Fibroblast of pulmonary artery (primary cell): Measurements from ENCODE around the gene C19orf38.

ENCODE experiments used
- DNase-seq: peaks from one replicate; pipeline ENCODE4 v3.0.0-alpha.2; 2010; ENCODE audit warnings: low read depth
- H3K4me3 ChIP-seq: replicated peaks from 2 replicates; pipeline ENCODE4 v1.5.1; 2011; ENCODE audit warnings: low read depth, mild to moderate bottlenecking, control low read depth, low read length, moderate library complexity
- CTCF ChIP-seq: IDR thresholded peaks from 2 replicates; pipeline ENCODE4 v1.5.1; 2011; ENCODE audit warnings: mild to moderate bottlenecking, control low read depth, low read length, inconsistent platforms; ENCODE audit errors: missing control alignments

C19orf38 gene

GRCh38 chr19:10808937-10809649 is 39.1 kb upstream of the C19orf38 start:
- no peak for TF ChIP-seq CTCF
- H3K4me3 ChIP-seq: no peak overlapping the region
- peak; percentile 47 for DNase-seq

DNA sequence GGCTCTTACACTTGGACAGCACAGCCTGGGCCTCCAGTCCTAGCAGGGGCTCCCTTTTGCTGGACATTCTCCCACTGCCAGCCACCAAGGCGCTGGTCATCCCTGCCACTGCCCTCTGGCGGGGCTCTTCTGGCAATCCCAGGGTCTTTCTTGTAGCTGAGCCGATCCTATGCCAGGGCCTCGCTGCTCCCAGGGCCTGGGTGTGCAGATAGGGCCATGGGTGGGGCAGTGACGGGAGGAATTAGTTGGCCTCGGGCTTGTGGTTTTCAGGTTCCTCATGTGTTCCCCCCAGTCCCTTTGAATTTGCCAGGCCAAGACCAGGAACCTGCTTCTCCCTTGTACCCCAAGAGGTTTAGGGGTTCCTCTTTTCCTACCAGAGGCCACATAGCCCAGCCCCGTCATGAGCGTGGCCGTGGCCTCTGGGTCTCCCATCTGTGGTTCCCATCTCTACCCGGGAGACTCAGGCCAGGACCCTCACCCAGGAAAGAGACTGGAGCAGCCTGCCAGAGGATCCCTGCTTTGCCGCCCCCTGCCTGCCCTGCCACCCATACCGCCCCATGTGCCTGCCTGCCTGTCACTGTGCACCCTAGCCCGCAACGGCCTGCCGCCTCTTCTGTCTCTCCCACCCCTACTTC is 38.4 kb upstream of the C19orf38 start:
- DNase-seq: no peak
- H3K4me3 ChIP-seq: no peak overlapping the region
- TF ChIP-seq CTCF: no peak

- no peak overlapping the region for H3K4me3 ChIP-seq
- TF ChIP-seq CTCF: no peak
- no peak for DNase-seq
These were observed 36.7 kb upstream of the C19orf38 start for GRCh38 chr19:10811391-10812111.

- no peak overlapping the region for H3K4me3 ChIP-seq
- DNase-seq: no peak
- no peak for TF ChIP-seq CTCF
These were observed 36.0 kb upstream of the C19orf38 start for GRCh38 chr19:10812196-10812595.

DNA sequence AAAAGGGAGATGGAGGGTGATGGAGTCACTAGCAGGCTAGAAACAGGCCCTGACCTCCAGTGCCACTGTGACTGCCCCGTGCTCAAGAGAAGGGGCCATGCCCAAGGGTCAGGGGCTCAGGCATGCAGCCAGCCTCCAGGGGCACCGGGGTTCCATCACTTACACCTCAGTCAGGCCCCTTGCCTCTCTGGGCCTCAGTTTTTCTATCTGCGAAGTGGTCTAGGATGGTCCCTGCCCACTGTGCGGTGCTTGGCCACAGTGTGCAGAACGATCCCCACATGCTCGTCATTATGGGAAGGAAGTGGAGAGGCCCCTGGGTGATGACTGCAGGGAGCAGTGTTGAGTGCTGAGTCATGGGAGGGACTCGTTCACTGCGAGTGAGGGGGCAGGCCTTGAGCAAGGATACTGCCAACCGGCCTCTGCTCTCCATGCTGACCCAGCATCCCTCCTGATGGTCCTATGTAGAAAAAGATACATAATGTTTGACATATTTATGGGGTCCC is 35.3 kb upstream of the C19orf38 start:
- TF ChIP-seq CTCF: no peak
- DNase-seq: peak; percentile 94
- no peak overlapping the region for H3K4me3 ChIP-seq

DNA sequence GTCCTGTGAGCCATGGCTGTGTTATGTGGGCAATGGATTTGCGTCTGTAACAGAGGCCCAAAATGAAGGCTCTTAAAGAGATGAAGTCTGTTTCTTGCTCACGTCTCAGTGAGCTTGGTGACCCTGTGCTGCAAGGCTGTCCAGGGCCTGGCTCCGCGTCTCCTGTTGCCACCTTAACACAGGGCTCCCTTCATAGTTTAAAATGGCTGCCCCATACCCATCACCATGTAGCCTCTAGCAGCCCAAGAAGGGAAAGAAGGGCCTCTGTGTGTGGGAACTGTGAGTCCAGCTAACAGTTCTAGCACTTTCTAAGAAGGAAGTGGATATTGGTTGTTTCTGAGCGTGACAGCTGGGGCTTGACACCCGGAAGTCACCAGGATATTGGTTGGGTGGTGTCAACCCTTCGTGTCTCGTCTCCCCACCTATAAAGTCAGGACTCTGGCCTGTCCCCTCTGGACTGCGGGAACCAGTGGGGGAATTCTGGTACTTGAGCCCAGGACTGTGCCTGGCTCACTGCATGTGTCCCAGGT is 33.1 kb upstream of the C19orf38 start:
- TF ChIP-seq CTCF: no peak
- no peak for DNase-seq
- no peak overlapping the region for H3K4me3 ChIP-seq
